NCI-H1694 treated with DMSO at 0.1 percent for 48 hours (cell line): ENCODE measurements around the gene MYH11.
"Not testable (repeated sequence)": the region's sequence is repeated elsewhere in the genome, so short reads cannot be mapped to it uniquely, and the experiment has no call there.

Experiments
- DNase-seq: peaks from one replicate; lab custom pipeline; 2025; lab: John Stamatoyannopoulos, UW

MYH11 gene

DNA sequence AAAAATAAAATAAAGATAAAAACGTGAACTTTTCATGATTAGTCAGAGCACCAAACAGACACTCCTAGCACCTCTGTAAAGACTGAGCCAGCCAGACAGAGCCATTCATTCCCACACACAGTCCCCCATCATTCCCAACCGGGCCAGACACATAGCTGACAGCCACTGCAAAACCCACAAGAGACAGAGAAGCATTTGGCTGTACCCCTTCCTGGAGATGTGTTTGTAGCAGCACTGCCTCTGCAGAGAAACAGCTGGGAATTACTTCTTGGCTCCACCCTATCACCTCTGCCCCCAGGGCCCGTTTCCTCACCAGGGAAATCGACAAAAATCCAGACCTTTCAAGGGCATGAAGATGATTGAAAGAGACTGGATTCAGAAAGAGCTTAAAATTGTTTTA lies 46.4 kb downstream of the MYH11 start:
- DNase-seq: no peak

DNA sequence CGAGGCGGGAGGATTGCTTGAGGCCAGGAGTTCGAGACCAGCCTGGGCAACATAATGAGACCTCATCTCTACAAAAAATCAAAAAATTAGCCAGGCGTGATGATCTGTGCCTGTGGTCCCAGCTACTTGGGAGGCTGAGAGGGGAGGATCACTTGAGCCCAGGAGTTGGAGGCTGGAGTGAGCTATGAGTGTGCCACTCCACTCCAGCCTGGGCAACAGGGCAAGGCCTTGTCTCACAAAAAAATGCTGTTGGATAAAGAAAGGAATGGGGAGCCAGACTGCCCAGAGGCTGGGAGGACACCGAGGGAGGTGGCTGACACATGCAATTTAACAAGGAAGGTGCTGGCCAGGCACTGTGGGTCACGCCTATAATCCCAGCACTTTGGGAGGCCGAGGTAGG lies 47.5 kb downstream of the MYH11 start:
- DNase-seq: not testable (repeated sequence)

DNA sequence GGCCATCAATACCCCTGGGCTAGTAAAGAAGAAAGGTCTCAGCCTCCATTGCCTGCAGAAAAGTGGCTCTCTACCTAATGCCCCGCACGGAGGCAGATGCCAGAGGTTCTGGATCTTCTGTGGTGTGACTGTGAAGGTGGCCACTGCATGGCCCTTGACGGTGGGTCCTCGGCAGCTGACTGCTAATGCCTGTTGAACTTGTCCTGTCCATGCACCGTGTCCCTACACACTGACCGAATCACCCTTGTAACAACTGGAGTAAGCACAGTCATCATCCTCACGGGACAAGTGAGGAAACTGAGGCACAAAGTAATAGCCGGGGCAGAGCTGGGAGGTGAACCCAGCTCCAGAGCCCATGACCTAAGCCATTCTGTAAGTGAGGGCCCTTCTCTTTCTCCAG lies 48.8 kb downstream of the MYH11 start:
- no peak for DNase-seq

DNA sequence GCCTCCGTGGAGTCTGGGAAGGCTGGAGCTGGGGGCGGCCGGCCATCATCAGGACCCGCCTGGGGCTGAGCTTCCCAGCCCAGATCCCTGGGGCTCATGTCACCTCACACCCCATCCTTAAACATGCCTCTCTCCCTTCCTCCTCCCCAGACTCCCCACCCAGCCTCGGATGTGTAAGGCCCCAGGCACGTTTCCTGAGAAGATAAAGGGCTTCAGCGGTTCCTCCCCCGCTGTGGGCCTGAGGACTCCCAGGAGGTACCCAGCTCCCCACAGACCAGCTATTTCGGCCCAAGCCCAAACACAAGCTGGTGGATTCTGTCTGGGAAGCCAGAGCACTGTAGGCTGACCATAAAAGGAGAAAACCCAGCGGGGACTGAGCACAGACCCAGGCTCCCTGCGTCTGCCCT lies 49.2 kb downstream of the MYH11 start:
- DNase-seq: no peak

DNA sequence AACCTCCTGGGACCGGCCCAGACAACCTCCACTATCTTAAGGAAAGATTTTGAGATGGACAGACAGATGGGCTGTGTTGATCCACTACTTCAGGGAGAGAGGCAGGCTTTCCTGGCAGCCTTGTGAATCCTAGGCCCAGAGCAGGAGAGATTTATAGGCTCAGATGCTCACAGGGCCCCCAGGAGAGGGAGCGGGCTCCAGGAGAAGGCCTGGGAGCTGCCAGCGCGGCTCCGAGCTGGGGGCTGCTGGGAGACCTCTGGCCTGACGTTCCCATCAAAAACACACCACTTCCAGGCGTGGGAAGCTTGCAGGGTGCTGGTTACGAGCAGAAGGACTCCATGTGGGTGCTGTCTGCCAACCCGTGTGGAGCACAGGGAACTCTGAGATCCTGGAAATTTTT lies 53.2 kb downstream of the MYH11 start:
- no peak for DNase-seq

DNA sequence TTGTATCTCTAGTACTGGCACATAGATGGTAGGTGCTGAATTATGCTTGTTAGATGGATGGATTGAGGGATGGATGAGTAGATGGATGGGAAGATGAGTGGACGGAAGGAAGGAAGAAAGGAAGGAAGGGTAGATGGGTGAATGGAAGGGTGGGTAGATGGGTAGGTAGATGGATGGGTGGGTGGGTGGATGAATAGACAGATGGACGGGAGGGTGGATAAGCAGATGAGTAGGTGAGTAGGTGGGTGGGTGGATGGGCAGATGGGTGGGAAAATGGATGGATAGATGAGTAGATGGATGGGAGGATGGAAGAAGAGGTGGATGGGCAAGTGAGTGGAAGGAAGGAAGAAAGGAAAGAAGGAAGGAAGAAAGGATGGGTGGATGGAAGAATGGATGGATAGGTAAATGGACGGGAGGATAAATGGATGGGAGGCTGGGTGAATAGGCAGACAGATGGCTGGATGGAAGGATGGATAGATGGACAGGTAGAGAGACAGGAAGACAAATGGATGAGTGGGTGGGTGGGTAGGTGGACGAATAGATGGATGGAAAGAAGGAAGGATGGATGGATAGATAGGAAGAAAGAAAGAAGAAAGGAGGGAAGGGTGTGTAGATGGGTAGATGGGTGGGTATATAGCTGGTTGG lies 56.9 kb downstream of the MYH11 start:
- DNase-seq: no peak

DNA sequence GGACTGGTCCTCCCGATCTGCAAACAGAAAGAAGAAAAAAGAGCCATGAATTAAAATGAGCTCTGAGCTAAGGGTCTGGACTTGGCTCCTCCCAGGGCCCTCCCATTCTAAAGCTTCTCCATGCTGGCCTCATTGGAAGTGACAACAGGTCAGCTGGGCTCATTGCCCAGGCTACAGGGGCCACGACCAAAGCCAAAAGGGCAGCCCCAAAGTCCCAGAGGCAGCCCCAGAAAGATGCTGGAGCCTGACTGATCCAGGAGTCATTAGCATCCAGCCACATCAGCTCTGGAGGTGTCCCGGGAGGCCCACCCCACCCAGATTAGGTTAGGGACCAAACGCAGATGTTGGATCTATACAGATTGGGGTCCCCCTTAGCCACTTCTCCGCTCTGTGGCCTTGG lies 58.2 kb downstream of the MYH11 start:
- no peak for DNase-seq

DNA sequence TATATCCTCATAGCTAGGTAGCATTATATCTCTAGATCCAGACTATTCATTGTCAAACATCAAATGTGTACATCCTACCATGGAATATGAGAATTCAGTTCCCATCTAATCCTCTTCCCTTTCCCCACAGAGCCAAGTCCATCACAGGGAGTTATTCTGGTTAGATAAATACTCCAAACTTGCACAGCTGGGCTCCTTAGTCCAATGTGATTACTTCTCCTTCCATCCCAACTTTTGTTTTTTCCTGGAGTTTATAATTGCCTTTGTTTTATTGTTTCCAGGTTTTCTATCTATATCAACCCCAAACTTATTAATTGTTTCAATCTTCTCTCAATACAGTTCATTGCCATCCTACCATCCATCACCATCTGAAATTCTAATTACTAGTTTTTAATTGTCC lies 59.9 kb downstream of the MYH11 start:
- no peak for DNase-seq

DNA sequence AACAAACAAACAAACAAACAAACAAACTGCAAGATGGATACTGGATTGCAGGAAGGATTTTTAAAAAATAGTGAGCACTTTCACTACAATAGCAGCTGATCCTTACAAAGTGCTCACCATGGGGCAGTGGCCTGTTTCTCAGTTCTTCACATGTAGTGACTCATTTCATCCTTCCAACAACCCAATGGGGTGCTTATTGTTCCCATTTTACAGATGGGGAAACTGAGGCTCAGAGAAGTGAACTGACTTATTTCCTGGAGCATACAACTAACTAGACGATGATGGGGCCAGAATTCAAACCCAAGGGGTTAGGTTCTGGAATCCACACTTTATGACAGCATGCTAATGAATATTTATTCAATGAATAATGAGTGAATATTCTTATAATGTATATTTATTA lies 61.2 kb downstream of the MYH11 start:
- DNase-seq: no peak

DNA sequence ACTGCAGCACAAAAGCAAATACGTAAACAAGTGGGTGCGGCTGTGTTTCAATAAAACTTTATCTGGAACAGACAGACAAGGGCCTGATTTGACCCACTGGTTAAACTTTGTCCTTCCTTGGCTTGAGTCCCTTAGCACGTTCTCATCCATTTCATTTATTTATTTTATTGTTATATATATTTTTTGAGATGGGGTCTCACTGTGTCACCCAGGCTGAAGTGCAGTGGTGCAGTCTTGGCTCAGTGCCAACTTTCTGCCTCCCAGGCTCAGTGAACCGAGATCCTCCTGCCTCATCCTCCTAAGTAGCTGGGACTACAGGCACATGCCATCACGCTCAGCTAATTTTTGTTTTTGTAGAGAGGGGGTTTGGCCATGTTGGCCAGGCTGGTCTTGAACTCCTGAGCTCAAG lies 64.3 kb downstream of the MYH11 start:
- DNase-seq: no peak

DNA sequence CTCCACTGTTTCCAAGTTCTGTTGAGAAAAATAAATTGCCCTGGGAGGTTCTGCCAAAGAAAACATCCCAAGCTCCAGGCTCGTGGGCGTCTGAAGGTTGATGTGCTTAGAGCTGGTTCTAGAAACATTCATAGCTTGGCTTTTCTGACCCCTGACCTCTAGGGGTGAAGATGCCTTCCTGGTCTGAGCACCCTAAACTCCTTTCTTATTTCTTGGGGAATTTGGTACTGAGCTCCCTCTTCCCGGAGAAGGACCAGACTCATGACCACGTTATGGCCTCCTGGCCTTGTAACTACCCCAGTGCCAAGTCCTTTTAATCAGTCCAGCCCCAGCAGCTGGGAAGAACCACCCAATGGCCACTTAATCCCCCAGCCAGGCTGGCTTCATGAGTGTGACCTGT lies 66.4 kb downstream of the MYH11 start:
- DNase-seq: no peak

DNA sequence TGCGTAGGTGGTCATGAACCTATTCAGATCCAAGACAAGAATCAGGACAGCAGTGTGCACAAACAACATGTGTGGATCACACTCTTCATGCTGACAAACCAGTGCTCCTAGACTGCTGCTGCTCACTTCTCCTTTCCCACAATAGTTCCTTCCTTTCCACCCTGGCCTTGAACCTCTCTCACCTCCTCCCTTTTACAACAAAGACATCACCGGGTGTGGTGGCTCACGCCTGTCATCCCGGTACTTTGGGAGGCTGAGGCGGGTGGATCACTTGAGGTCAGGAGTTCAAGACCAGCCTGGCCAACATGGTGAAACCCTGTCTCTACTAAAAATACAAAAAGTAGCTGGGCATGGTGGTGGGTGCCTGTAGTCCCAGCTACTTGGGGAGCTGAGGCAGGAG lies 67.0 kb downstream of the MYH11 start:
- not testable (repeated sequence) for DNase-seq

DNA sequence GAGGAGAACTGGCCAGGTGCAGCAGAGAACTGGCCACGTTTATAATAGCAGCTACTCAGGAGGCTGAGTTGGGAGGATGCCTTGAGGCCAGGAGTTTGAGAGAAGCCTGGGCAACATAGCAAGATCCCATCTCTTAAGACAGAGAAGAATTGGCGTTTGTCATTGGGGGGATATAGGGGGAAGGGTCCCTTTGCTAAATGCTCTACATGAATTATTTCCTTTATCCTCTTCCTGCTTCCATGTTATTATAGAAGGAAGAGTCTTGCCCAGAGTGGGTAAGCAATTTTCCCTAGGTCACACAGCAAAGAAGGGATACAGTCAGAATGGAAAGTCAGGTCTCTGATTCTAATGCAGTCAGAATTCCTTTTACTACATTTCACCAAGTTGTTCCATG lies 68.0 kb downstream of the MYH11 start:
- DNase-seq: no peak

DNA sequence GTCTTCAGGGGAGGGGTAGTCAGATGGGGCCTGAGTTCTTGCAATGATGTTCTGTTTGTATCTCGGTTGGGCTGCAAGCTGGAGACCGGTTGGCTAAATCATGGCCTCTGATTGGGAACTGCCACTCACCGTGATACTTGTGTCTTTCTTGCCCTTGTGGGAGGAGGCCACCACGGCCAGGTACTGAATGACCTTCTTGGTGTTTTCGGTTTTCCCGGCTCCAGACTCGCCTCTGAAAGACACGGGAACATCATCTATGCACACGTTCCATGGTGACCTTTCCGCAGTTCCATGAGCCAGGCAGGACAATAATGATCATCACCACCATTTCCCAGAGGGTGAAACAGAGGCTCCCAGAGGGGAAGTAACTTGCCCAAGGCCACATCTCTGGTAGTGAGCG lies 70.3 kb downstream of the MYH11 start:
- no peak for DNase-seq

DNA sequence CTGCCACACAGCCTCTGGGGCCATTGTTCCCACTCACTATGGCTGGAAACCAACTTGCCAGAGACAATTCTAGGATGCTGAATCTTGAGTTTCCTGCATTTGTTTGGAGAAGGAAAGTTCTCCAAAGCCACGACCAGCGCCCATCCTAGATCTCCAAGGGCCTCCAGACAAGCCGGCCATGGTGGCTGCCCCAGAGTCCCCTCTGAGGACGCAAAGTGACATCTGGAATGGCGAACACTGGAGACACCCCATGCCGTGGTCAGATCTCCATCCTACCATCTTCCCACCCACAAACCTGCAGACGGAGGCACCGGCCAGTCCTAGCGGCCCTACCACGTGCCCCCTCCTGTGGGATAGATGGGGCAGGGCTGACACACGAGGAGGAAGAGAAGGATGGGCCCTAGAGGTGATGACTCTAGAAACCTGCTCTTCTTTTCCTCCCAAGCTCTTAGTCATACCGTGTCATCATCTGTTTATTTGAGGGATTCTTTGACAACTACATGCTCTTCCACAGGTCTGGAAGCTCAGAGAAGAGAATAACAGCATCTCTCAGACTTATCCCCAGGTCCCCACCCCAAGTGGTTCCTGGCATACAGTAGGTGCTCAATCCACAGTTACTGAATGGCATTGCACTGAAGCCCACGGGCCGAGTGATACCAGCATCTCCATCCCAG lies 71.3 kb downstream of the MYH11 start:
- DNase-seq: no peak

DNA sequence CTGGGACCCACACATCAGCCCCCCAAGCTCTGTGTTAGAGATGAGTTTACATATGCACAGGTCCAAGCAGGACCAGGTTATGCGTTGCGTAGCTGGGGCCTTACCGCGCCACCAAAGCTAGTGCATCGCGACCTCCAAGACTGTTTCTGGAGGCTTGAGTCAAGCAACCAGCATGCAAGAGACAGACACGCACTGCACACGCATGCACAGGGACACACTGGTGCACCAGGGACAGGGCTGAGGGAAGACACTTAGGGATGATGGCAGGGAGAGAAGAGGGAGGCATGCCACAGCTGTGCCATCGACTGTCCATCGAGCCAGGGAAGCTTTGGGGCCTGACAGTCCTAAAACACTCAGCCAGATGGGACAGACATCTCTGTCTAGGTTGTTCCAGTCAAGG lies 72.8 kb downstream of the MYH11 start:
- no peak for DNase-seq

DNA sequence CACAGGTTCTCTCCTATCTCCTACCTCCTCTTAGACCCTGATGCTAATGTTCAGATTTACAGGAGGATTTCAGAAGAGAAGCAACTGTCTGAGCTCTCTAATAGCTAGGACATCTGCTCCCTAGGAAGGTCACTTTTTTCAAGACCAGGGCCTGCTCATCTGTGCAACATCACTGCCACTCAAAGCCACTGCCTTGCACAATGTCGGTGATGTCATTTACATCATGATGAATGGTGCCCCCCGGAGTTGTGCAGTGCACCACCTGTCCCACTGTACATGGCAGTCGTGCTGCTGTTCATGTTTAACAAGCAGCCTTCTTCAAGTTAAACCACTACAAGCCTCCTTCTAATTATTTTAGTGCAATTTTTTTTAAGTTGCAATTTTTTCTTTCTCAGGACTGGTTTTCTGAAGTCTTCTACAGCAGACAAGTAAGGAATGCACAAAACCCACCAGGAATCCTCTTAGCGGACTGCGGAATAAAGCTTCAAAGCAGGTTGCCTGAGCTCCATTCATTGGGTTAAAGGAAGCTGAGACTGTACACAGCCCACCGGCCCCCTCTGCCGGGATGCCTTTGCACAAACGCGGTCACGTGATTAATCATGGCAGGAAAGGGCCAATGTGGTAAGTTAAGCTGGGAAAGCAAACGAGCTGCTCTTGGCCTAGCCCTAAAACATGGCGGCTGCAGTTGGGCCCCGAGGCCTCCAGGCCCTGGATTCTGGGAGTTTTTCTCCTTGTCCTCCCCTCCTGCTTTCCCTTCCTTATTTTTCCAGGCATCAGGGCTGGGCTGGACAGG lies 74.1 kb downstream of the MYH11 start:
- no peak for DNase-seq

DNA sequence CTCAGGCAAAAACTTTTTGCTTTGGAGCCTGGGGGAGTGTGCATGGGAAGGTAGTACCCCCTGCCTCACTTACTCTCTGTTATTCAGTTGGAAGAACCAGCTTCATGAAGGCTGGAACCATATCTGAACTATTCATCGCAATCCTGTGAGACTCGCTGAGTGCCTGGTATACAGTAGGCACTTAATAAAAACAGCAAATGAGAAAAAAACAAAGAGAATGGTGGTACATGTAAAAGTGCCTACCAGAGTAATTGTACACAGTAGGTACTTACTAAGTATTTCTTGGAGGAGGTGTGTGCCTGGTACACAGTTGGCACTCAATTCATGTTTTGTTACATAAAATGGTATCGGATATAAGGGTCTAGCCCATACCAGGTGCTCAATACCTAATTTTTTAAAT lies 75.2 kb downstream of the MYH11 start:
- no peak for DNase-seq

DNA sequence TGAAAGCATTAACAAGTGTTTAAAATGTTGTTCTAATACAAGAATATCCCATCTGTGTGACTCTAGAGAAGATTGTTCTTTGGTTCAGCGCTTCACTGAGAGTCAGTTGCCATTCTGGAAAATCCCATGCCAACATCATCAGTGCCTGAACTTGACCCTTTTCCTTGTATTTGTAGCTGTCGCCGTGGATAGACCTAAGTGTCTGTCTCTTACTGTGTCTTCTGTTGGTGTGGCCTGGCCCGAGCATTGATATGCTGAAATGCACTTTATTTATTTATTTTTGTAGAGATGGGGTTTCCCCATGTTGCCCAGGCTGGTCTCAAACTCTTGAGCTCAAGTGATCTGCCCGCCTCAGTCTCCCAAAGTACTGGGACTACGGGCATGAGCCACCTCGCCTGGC lies 76.0 kb downstream of the MYH11 start:
- DNase-seq: no peak

DNA sequence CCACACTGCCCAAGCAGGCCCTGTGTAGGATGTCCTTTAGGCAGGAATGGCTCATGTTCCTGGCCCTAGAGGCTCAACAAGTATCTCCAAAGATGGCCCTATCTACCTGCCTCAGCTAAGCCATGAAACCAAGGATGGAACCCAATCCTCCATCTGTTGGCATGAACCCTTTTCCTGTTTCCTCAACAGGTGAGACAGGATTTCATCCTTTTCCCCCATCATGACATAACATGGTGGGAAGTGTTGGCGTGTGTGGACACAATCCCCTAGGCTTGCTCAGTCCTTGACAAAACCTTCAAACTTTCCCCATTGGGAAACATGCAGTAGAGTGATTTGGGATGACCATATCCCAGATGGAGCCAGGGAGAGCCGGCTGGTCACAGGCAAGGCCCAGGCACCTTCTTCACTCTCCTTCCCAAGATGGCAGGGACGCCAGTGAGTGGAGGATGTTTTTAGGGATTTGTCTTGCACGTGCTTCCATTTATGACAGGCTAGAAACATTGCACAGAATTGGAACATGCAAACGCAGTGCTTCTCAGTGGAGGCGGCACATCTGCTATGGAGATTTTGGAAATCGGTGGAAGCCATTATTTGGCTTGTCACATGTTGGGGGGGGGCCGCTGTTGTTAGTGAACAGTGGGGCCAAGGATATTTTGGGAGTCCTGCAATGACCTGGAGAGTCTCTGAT lies 77.0 kb downstream of the MYH11 start:
- no peak for DNase-seq

DNA sequence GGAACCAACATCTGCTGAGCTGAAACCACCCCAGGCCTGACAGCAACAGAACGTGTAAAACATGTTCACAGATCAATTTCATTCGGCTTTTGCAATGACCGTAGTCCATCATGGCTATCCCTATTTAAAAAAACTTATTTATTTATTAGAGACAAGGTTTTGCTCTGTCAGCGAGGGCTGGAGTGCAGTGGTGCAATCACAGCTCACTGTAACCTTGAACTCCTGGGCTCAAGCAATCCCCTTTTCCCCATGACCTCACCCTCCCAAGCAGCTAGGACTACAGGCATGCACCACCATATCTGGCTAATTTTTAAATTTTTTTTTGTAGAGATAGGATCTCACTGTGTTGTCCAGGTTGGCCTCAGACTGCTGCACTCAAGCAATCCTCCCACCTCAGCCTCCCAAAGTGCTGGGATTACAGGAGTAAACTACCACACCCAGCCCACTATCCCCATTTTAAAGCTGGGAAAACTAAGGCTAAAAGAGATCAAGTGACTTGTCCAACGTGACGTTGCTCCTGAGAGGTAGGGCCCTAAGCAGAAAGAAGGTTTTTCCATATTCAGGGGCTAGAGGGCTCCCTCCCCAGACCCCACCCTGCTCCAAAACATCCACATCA lies 77.7 kb downstream of the MYH11 start:
- no peak for DNase-seq

DNA sequence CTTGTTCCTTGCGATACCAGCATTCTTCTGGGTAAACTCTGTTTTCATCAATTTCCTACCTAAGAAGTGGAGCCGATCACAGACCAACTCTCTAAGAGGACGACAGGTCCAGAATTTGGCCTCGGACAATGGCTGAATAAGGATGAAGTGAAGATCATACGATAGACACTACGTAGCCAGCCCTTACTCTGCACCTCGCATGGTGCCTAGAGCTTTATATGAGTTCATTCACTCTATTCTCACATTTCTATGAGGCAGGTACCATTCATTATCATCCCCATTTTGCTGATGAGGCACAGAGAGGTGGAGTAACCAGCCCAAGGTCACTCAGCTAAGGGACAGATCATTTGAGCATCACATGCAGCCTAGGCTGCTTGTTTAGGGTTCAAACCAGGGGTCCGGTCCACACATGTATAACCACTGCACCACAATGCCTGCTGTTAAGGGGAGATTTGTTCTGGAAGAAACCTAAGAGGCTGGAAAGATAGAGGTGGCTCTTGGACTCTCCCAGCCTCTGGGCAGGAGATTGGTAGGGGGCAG lies 78.6 kb downstream of the MYH11 start:
- DNase-seq: no peak
